Stimulated activated CD8-positive, alpha-beta memory T cell treated with anti-CD3 and anti-CD28 coated beads, Interleukin-7, amount 100 ng/mL, for 48 hours (primary cell): ENCODE measurements around the gene SMARCD2.
"Not testable (repeated sequence)": the region's sequence is repeated elsewhere in the genome, so short reads cannot be mapped to it uniquely, and the experiment has no call there.

ENCODE experiments used
- DNase-seq, 2 donors: peaks; one replicate each; pipeline ENCODE4 v3.0.0-alpha.2; 2020; ENCODE audit warnings: low read depth in 1 of 2; ENCODE audit errors: extremely low read depth in 1 of 2

SMARCD2 gene

DNA sequence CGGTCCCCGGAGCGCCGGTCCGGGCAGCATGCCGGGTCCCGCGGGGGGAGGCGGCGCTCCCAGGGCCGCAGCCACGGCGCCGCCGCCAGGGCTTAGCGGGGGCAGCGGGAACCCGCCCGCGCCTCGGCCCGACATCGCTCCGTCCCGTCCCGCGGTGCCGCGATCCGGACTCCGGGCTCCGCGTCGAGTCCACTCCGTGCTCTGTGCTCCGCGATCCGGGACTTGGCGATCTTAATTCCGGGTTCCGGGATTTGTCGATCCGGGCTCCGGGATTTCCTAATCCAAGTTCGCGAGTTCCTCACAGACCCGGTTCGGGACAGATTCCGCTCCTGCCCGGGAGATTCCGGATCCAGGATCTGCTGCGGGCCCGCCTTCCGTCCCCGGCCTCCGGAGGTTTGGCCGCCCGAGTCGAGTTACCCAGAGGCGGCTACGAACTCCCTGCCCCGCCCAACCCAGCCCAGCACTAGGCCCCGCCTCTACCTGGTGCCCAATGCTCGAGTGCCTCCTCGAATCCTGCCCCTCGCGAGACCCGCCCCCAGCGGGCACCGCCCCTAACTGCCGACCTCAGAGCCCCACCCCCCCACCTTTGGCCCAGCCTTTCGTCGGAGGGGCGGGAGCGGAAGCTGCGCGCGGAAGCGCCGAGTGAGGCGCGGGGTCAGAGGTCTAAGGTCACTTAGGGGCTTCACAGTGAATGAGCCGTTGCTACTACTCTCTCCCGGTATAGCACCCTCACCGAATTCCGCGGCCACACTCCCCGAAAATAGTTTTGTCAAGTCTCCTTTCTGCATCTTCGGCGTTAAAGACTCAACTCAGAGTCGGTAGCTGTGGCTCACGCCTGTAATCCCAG is at the start of gene SMARCD2:
Gene SMARCD2, minus strand, starts transcription at position 146 of the 847 bp plus-strand sequence. Its CDS starts 11 bp downstream, at position 135.
- peak; percentile 97 for DNase-seq

DNA sequence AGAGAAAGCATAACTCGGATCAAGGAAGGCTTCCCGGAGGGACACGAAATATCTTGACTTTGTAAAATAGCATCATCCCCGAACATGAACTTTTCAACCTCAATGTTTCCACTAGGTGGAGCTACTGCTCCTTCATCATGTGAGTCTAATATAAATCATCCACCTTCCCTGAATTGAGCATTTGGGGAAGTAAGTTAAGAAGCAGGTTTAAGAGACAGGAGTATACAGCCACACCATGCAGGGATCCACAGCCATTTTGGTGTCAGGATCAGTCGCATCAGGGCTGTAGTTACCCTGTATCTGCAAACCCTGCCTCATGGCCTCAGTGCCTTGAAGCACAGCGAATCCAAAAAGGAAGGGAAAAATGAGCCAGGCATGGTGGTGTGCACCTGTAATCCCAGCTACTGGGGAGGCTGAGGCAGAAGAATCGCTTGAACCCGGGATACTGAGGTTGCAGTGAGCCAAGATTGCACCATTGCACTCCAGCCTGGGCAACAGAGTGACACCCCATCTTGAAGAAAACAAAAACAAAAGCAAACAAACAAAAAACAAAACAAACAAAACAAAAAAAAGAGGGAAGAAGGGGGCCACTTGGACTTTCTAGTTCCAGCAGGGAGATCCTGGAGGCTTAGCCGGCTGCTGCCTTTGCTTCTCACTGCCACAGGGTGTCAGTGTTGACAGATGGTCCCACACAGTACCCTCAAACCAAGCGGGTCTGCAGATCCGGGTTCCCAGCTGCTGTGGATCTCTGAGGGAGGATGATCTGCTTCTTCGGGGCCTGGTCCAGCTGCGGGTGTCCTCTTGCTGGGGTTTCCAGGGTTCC is 46.8 kb upstream of the SMARCD2 start:
- not testable (repeated sequence) for DNase-seq

DNA sequence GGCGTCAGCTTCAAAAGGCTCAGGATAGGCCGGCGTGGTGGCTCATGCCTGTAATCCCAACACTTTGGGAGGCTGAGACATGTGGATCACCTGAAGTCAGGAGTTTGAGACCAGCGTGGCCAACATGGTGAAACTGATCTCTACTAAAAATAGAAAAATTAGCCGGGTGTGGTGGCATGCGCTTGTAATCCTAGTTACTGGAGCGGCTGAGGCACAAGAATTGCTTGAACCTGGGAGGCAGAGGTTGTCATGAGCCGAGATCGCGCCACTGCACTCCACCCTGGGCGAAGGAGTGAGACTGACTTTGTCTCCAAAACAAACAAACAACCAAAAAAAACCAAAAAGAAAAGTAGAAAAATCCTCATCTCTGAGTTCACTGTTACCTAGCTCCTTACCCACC is 42.6 kb upstream of the SMARCD2 start:
- not testable (repeated sequence) for DNase-seq

DNA sequence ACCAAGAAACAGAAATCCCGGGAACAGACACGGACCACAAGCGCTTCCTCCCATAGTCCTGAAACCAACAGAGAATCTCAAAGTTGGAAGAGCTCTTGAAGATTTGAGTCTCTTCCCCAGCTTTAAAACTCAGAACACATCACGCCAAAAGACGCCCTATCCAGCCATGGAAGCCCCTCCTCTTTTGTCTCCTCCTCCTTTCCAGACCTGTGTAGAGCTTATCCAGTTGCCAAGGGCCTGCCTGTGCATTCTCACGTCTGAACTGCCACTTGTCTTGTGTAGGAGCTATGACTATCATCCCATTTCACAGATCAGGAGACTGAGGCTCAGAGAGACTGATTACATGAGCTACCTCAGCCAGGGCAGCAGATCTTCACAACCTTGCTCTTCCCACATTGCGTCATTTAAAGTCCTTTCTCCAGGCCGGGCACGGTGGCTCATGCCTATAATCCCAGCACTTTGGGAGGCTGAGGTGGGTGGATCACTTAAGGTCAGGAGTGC is 40.2 kb upstream of the SMARCD2 start:
- not testable (repeated sequence) for DNase-seq

DNA sequence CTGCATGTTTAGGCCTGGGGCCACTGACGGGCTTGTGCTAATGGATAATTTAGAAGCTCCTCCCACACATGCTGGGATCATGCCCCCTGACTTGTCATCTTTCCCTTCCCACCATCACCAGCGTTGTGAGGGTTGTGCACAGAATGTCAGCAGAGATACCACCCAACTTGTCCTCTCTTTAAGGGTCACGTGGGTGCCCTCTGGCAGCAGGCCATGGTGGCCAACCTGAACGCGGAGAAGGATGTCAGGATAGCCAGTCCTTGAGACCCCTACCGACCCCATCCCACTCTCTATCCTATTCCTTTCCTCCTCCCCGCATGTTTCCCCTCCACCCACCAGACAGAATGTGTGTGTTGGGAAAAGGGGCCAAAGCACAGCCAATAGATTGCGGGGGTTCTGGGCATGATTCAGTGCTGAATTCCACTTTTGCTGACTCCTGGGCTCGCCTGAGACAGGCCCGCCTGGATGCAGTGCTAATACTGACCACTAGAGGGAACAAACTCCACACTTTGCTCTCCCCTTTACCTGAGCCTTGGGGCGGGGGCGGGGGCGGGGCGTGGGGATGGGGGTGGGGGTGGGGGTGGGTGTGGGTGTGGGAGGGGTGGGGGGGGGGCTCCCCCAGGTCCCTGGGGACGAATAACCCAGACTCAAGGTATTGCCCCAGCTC is 39.6 kb upstream of the SMARCD2 start, which contains the start of gene GH2:
Gene GH2, minus strand, starts transcription at position 10 of the 667 bp plus-strand sequence. CDS start 143 bp downstream, outside the sequence.
- peak in 1 of 2 donors; percentile 32 for DNase-seq

DNA sequence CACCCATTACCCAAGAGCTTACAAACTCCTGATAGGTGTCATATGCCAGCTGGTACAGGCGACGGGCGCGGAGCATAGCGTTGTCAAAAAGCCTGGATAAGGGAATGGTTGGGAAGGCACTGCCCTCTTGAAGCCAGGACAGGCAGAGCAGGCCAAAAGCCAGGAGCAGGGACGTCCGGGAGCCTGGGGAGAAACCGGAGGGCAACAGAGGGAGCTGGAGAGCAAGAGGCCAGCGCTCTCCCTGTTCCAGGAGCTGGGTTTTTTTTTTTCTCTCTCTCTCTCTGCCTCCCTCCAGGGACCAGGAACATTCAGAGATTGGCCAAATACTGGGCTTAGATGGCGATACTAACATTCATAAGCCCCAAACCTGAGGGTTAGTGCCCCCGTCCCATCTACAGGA is 38.9 kb upstream of the SMARCD2 start:
- DNase-seq = not testable (repeated sequence)

DNA sequence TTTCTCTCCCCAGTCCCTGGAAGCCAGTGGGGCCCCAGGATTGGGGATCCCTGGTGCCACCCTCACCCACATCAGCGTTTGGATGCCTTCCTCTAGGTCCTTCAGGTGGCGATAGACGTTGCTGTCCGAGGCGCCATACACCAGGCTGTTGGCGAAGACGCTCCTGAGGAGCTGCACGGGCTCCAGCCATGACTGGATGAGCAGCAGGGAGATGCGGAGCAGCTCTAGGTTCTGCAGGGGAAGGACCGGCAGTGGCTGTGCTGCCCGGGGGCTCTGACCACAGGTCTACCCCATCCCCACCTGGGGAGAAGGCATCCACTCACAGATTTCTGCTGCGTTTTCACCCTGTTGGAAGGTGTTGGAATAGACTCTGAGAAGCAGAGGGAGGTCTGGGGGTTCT is 38.2 kb upstream of the SMARCD2 start:
- no peak for DNase-seq

DNA sequence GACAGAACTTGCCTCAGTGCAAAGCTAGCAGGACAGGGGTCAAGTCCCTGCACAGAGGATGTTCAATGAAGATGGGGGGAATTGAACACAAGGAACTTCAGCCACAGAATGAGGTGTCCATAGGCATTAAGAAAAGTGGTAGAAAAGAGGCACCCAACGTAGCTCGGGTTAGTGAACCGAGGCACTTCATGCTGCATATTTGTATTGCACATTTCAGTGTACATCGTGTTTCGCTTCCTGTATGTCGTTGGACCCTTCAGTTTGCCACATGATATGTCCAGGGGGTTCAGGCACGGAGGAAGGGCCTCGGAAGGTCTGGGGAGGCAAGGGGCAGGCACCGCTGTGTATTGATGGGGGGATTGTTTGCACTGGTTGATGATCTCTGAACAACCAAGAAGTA is 35.9 kb upstream of the SMARCD2 start:
- not testable (repeated sequence) for DNase-seq

DNA sequence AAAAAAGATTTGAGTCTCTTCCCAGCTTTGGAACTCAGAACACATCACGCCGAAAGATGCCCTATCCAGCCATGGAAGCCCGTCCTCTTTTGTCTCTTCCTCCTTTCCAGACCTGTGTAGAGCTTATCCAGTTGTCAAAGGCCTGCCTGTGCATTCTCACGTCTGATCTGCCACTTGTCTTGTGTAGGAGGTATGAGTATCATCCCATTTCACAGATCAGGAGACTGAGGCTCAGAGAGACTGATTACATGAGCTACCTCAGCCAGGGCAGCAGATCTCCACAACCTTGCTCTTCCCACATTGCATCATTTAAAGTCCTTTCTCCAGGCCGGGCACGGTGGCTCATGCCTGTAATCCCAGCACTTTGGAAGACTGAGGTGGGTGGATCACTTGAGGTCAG is 32.2 kb upstream of the SMARCD2 start:
- not testable (repeated sequence) for DNase-seq

DNA sequence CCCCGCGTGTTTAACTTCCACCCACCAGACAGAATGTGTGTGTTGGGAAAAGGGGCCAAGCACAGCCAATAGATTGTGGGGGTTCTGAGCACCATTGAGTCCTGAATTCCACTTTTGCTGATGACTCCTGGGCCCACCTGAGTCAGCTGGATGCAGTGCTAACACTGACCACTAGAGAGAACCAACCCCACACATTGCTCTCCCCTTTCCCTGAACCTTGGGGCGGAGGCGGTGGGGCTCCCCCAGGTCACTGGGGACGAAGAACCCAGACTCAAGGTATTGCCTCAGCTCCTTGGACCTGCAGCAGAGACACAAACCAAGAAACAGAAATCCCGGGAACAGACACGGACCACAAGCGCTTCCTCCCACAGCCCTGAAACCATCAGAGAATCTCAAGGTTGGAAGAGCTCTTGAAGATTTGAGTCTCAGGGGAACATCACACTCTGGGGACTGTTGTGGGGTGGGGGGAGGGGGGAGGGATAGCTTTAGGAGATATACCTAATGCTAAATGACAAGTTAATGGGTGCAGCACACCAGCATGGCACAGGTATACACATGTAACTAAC is 31.7 kb upstream of the SMARCD2 start:
- not testable (repeated sequence) for DNase-seq

DNA sequence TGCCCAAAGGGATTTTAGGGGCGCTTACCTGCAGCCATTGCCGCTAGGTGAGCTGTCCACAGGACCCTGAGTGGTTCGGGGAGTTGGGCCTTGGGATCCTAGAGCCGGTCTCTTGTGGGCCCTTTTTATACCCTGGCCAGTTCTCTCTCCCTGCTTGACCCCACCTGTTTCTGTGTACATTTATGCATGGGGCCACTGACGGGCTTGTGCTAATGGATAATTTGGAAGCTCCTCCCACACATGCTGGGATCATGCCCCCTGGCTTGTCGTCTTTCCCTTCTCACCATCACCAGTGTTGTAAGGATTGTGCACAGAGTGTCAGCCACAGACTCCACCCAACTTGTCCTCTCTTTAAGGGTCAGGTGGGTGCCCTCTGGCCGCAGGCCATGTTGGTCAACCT is 31.1 kb upstream of the SMARCD2 start, which contains the start of gene CSH2:
Gene CSH2, minus strand, starts transcription at position 101 of the 400 bp plus-strand sequence. Its CDS starts 63 bp downstream, at position 38.
- DNase-seq = not testable (repeated sequence)

DNA sequence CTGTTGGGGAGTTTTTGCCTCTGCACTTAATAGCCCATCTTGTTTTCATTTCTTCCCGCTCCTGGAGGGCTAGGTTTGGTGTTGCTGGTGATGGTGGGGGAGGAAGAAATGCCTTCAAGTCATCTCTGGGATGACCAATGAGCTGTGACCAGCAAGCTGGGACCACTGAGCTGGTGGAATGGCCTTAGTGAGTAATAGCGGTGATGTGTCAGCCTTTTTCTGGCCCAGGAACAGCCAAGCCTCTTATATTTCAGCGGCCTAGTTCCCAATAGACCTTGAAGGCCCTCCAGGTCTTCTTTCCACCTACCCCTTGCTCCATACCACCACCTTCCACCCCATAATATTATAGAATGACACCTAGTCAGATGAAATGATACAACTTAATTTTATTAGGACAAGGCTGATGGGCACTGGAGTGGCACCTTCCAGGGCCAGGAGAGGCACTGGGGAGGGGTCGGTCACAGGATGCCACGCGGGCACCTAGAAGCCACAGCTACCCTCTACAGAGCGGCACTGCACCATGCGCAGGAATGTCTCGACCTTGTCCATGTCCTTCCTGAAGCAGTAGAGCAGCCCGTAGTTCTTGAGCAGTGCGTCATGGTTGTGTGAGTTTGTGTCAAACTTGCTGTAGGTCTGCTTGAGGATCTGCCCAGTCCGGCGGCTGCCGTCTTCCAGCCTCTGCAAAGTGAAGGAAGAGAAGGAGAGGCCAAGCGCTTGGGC is 29.3 kb upstream of the SMARCD2 start:
- DNase-seq = not testable (repeated sequence)

DNA sequence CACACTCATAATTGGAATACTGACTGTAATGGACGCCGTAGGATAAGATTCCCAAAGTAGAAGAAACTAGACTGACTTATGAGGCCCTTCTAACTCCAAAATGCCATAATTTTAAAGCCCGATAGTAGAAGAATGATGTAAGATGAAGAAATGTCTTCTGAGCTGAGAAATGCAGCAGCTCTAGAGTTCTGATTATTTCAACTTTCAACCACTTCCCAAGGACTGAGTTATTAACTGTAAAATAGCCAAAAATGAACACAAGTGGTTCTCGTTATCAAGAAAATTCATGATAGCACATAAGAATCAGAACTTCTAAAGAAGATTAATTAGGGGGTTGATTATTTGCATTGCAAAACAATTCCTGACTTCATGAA is 27.8 kb upstream of the SMARCD2 start:
- DNase-seq = not testable (repeated sequence)

DNA sequence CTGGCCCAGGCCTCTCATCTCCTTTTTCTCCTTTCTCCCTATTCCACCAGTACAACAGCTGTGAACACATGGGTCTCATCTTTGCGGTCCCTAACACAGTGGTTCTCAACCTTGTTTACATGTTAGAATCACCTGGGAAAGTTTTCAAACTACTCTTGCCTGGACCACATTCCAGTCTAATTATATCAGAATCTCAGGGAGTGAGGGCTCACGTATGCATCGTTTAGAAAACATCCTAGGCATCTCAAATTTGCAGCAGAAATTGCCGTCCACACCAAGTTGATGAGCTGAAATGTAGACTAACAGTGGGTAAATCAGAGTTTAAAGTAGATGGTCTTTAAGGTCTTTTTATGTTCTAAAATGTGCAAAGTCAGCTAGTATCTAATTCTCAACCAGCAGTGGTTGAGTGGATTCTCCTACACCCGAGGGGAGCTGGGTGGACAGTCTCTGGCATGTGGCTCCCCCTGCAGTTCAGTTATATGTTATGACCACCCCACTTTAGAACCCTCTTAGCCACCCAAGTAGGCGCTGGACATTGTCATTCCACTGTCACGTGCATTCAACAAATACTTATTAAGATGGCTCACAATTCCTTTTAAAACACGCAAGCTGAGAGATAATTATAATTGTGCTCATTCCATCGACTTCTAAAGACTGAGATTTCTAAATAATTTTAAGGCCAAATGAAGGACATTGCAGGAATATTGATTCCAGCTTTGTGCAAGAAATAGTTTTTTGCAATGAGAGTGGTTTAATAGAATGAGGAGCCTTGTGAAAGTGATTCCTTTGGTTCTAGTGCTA is 27.2 kb upstream of the SMARCD2 start:
- DNase-seq = not testable (repeated sequence)

DNA sequence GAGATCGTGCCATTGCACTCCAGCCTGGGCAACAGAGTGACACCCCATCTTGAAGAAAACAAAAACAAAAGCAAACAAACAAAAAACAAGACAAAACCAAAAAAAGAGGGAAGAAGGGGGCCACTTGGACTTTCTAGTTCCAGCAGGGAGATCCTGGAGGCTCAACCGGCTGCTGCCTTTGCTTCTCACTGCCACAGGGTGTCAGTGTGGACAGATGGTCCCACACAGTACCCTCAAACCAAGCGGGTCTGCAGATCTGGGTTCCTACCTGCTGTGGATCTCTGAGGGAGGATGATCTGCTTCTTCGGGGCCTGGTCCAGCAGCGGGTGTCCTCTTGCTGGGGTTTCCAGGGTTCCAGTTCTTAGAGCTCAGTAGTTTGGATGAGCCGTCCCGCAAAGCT is 24.1 kb upstream of the SMARCD2 start:
- DNase-seq = not testable (repeated sequence)

DNA sequence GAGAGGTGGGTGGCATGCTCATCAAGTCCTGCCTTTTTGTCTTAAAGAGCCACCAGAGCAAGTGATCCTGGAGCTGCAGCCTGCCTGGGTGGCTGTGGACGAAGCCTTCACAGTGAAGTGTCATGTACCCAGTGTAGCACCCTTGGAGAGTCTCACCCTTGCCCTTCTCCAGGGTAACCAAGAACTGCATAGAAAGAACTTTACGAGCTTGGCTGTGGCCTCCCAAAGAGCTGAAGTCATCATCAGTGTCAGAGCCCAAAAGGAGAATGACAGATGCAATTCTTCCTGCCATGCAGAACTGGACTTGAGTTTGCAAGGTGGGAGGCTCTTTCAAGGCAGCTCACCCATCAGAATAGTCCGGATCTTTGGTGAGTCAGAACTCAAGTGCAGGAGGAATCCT is 16.8 kb upstream of the SMARCD2 start:
- no peak for DNase-seq

DNA sequence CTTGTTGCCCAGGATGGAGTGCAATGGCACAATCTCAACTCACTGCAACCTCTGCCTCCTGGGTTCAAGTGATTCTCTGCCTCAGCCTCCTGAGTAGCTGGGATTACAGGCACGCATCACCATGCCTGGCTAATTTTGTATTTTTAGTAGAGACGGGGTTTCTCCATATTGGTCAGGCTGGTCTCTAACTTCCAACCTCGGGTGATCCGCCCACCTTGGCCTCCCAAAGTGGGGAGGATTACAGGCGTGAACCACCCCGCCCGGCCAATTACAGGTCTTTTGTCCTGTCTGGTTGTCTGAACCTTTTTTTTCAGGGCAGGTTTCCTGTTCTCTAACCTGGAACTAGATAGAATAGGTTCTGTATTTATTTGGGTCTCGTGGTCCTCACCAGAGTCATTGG is 13.9 kb upstream of the SMARCD2 start:
- DNase-seq = not testable (repeated sequence)

DNA sequence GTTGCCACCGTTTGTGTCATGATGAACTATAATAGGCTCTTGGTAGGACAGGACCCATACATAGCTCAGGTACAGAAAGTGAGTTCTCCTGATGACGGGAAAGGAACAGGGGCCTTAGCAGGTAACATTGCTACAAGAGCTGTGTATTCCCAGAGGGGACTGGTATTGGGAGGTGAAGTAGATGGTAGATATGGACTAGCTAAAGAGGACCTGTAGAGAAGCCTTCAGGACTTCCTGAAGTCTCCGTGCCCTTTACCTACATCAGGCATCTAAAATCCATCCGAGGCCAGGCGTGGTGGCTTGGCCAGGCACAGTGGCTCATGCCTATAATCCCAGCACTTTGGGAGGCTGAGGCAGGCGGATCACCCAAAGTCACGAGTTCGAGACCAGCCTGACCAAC is 12.7 kb upstream of the SMARCD2 start:
- DNase-seq = no peak

DNA sequence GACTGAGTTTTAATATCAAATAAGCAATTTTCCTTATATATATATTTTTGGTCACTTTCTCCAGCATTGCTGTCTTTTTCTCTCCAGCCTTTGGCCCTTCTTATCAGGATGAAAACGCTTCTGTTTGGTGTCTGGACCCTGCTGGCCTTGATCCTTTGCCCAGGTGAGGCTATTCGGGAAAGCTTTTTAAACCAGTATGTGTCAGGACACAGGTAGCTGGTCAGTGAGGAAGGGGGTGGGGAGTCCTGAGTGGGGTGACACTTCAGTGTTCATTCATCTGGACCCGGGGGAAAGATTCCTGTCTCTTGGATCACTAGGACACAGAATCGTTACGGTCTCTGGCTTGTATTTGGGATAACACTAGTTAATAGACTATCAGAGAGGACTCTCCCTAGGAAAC is 12.2 kb upstream of the SMARCD2 start:
- no peak for DNase-seq
